Measurements from ENCODE around the gene MYOD1.
A peak's percentile ranks its signal among the peaks of the same experiment; 100 is the strongest.

MYOD1 gene

DNA sequence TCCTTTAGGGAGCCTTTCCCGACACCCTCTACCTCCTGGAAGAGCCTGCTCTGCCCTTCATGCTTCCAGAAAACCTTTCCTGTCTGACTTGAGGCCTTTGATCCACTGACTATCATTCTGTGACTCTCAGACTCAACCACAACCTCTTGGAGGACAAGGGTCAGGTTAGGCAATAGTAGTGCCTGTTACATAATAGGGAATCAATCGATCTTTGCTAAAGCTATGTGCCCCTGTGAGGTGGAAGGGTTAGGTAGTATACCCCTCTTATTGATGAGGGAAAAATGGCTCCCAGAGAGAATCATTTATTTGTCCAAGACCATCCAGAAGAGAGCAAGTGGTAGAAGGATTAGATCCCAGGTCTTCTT is 31.4 kb downstream of the MYOD1 start:
- DNase-seq (ENCODE audit: extremely low read depth, low read depth) = no peak
- TF ChIP-seq, protein P1, sequence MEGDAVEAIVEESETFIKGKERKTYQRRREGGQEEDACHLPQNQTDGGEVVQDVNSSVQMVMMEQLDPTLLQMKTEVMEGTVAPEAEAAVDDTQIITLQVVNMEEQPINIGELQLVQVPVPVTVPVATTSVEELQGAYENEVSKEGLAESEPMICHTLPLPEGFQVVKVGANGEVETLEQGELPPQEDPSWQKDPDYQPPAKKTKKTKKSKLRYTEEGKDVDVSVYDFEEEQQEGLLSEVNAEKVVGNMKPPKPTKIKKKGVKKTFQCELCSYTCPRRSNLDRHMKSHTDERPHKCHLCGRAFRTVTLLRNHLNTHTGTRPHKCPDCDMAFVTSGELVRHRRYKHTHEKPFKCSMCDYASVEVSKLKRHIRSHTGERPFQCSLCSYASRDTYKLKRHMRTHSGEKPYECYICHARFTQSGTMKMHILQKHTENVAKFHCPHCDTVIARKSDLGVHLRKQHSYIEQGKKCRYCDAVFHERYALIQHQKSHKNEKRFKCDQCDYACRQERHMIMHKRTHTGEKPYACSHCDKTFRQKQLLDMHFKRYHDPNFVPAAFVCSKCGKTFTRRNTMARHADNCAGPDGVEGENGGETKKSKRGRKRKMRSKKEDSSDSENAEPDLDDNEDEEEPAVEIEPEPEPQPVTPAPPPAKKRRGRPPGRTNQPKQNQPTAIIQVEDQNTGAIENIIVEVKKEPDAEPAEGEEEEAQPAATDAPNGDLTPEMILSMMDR (IDR thresholded peaks at IDR 0.05; ENCODE audit: low read depth, low read length) = no peak

GRCh38 chr11:17751558-17751957 is 32.2 kb downstream of the MYOD1 start:
- no peak for DNase-seq (ENCODE audit: extremely low read depth, low read depth)
- TF ChIP-seq, protein P1 (IDR thresholded peaks at IDR 0.05; ENCODE audit: low read depth, low read length) = no peak

- DNase-seq (ENCODE audit: extremely low read depth, low read depth) = no peak
- TF ChIP-seq, protein P1 (IDR thresholded peaks at IDR 0.05; ENCODE audit: low read depth, low read length) = no peak
These were observed 32.8 kb downstream of the MYOD1 start for GRCh38 chr11:17752144-17752543.

DNA sequence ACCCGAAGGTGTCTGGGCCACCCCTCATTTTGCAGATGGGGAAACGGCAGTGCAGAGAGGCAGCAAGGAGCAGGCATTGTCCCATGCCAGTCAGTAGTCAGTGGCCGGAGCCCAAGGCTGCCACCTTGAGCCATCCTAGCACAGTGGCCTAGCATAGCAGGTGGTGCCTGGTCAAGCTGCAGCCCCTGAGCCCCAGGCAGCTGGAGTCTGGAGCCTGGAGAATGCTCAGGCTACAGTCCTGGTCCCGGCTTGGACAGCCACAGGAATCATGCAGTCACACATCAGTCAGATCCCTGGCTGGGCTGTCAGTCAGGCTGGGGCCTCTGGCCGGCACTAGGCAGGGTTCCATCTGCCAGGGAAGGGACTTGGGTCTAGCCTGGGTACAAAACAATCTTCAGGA is 33.8 kb downstream of the MYOD1 start:
- no peak for DNase-seq (ENCODE audit: extremely low read depth, low read depth)
- TF ChIP-seq, protein P1 (IDR thresholded peaks at IDR 0.05; ENCODE audit: low read depth, low read length) = no peak

GRCh38 chr11:17753641-17754040 is 34.3 kb downstream of the MYOD1 start:
- DNase-seq (ENCODE audit: extremely low read depth, low read depth) = no peak
- TF ChIP-seq, protein P1 (IDR thresholded peaks at IDR 0.05; ENCODE audit: low read depth, low read length) = no peak

GRCh38 chr11:17755891-17756290 is 36.5 kb downstream of the MYOD1 start:
- DNase-seq (ENCODE audit: extremely low read depth, low read depth) = no peak
- TF ChIP-seq, protein P1 (IDR thresholded peaks at IDR 0.05; ENCODE audit: low read depth, low read length) = no peak

- TF ChIP-seq, protein P1 (IDR thresholded peaks at IDR 0.05; ENCODE audit: low read depth, low read length) = peak; percentile 72
- peak; percentile 10 for DNase-seq (ENCODE audit: extremely low read depth, low read depth)
These were observed 41.0 kb downstream of the MYOD1 start for GRCh38 chr11:17760102-17761029.

All from AG09319 (cell line).